RPMI7951 (cell line): Measurements from ENCODE around the gene MAGI3. TPM values are rescaled to one million over a fixed set of nuclear protein-coding genes. Genes with fewer than 3 reads are reported as not detected.
"Not testable (repeated sequence)": the region's sequence is repeated elsewhere in the genome, so short reads cannot be mapped to it uniquely, and the experiment has no call there.

Experiments
- DNase-seq: peaks from one replicate; pipeline ENCODE4 v3.0.0-alpha.2; 2012; ENCODE audit warnings: low read depth
- total RNA-seq: library from RNA; depleted of rRNA; stranded (reverse); fragments of >200 nt; shearing (Covaris generic); gene quantifications from 2 replicates; pipeline ENCODE4 v1.2.3, GENCODE V29; 2014

MAGI3 gene
- total RNA-seq, 1 experiment from 2014 or later, result 8.1 TPM

- DNase-seq, result no peak
These were observed 125.2 kb downstream of the MAGI3 start for GRCh38 chr1:113515498-113515897.

GRCh38 chr1:113517346-113517745 is 127.0 kb downstream of the MAGI3 start:
- DNase-seq, result no peak

GRCh38 chr1:113517983-113518382 is 127.7 kb downstream of the MAGI3 start:
- DNase-seq, result no peak

- DNase-seq, result peak; percentile 20
These were observed 129.2 kb downstream of the MAGI3 start for GRCh38 chr1:113519556-113519955.

GRCh38 chr1:113530021-113530420 is 139.7 kb downstream of the MAGI3 start:
- no peak for DNase-seq

GRCh38 chr1:113531321-113531720 is 141.0 kb downstream of the MAGI3 start:
- no peak for DNase-seq

- no peak for DNase-seq
These were observed 142.7 kb downstream of the MAGI3 start for GRCh38 chr1:113533061-113533460.

GRCh38 chr1:113534130-113534817 is 144.0 kb downstream of the MAGI3 start:
- DNase-seq, result peak; percentile 15

GRCh38 chr1:113534875-113535274 is 144.6 kb downstream of the MAGI3 start:
- DNase-seq, result no peak

GRCh38 chr1:113536182-113536780 is 146.0 kb downstream of the MAGI3 start:
- peak; percentile 17 for DNase-seq

GRCh38 chr1:113538225-113538624 is 147.9 kb downstream of the MAGI3 start:
- DNase-seq, result peak; percentile 64

GRCh38 chr1:113540335-113540734 is 150.0 kb downstream of the MAGI3 start:
- no peak for DNase-seq

- DNase-seq, result no peak
These were observed 150.8 kb downstream of the MAGI3 start for GRCh38 chr1:113541106-113541505.

GRCh38 chr1:113542221-113542701 is 151.9 kb downstream of the MAGI3 start:
- DNase-seq, result peak; percentile 80

GRCh38 chr1:113543110-113543509 is 152.8 kb downstream of the MAGI3 start:
- no peak for DNase-seq

- no peak for DNase-seq
These were observed 154.9 kb downstream of the MAGI3 start for GRCh38 chr1:113545210-113545609.

- no peak for DNase-seq
These were observed 155.3 kb downstream of the MAGI3 start for GRCh38 chr1:113545626-113546025.

GRCh38 chr1:113551728-113552127 is 161.4 kb downstream of the MAGI3 start:
- DNase-seq, result no peak

GRCh38 chr1:113552244-113552643 is 161.9 kb downstream of the MAGI3 start:
- DNase-seq, result no peak

- DNase-seq, result peak; percentile 44
These were observed 166.9 kb downstream of the MAGI3 start for GRCh38 chr1:113557187-113557586.

GRCh38 chr1:113565621-113566020 is 175.3 kb downstream of the MAGI3 start:
- no peak for DNase-seq

GRCh38 chr1:113567427-113567826 is 177.1 kb downstream of the MAGI3 start:
- DNase-seq, result no peak

GRCh38 chr1:113575744-113576260 is 185.5 kb downstream of the MAGI3 start:
- DNase-seq, result not testable (repeated sequence)
